Stimulated activated CD4-positive, alpha-beta T cell treated with anti-CD3 and anti-CD28 coated beads, Interleukin-12 subunit alpha, Interleukin-12 subunit beta, amount 100 ng/mL, for 24 hours (primary cell): ENCODE measurements around the gene SMOC2.
"Not testable (repeated sequence)": the region's sequence is repeated elsewhere in the genome, so short reads cannot be mapped to it uniquely, and the experiment has no call there.

ENCODE experiments used
- DNase-seq, 2 experiments: peaks; one replicate each; pipeline ENCODE4 v3.0.0-alpha.2; 2020; ENCODE audit warnings: low read depth in 2 of 2

The SMOC2 gene

DNA sequence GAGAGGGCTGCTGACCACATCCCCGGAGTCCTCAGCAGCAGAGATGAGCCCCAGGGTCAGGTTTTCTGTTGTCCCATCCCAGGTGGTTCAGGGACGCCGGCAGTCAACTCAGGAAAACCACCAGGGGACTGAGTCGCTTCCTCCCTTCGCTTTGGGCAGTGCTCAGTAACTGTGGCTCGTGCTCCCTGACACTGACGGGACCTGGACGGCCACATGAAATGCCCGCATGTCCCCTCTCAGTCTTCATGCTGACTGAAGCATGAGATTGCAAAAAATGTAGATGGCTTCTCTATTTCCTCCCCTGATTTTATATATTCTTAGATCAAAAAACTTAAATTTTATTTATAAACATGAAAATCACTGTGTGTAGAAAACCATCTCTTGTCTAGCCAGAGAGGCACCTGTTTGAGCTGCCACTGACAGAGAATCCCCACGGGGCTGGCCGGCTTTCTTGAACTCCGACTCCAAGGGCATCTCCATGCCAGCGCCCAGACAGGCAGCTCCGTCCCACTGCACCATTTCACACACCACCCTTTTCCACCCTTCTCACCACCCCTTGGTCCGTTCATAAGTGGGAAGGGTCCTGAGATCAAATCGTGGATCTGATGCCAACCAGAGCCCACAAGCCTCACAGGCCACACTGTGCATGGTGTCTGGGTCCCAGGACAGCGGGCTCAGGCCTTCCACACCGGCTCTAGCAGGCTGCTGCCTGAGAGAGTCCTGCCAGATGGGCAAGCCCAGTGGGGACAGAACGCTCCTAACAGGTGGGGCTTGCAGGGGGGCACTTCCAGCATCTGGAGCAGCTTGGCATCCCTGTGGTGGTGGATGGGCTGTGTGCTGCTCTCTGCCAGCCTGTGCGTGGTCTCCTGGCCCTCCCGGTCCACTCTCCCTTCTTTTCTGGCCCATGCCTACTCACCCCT, 98.2 kb downstream of the SMOC2 start:
- DNase-seq = no peak

DNA sequence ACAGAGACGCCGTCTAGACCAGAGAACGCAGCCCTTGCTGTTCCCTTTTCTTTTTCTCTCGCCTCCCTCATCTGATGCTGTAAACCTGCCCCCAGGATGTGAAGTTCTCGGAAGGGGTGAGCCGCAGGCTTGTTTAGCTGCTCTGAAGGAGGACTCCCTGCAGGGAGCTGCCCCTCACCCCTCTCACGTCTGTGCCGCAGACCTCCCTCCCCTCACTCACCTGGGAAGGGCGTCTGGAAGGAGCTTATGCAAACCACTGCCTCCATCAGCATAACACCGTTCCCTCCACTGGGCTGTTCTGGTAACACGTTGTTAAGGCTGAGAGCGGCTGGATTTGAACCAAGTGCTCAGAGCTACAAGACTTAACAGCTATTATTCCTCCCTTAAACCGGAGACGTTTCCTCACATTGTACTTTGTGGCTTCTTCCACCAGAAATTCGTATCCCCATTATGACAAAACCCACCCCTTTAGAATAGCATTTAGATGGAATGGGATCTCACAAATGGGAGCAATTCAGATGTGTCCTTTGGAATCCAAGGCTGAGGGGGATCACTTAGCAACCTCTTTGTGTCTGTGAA, 99.8 kb downstream of the SMOC2 start:
- DNase-seq = no peak

GRCh38 chr6:168541307-168541706, 100.3 kb downstream of the SMOC2 start:
- no peak for DNase-seq

DNA sequence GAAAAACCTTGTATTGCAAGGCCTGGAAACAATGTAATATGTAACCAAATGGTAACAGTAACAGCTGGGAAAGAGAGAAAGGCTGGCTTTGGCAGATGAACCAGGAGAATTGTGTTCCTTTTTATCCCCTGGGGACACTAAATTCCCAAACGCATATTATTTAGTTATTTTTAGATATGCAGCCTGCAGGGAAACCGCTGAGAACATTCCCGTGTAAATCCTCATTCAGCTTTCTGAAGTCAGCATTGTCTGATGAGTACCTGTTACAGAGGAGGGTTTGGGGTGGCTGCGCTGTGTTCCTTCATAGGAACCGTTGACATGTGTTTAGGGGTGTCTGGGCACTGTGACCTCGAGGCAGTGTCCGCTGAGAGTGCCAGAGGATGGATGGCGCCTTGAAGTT, 101.3 kb downstream of the SMOC2 start:
- no peak for DNase-seq

GRCh38 chr6:168545428-168545827, 104.4 kb downstream of the SMOC2 start:
- no peak for DNase-seq

DNA sequence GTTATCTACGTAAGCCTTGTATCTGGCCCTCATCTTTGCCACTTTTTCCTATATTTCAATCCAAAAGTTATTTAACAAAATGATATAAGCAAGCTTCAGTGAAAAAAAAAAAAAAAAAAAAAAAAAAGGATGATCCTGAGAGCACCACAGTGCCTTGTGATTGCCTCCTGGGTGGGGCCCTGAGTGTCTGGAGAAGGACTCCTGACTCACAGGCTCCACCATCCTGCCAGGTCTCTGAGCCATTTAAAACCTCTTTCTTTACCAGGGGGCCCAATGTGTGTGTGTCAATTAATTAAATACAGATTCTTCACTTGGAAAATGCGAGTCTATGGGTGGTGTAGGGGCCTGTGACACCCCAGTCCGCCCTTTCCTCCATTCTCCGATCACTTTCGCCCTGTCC, 105.2 kb downstream of the SMOC2 start:
- DNase-seq = no peak

- no peak for DNase-seq
Observed at GRCh38 chr6:168546730-168547129, 105.7 kb downstream of the SMOC2 start.

- no peak for DNase-seq
Observed at GRCh38 chr6:168550326-168550725, 109.3 kb downstream of the SMOC2 start.

DNA sequence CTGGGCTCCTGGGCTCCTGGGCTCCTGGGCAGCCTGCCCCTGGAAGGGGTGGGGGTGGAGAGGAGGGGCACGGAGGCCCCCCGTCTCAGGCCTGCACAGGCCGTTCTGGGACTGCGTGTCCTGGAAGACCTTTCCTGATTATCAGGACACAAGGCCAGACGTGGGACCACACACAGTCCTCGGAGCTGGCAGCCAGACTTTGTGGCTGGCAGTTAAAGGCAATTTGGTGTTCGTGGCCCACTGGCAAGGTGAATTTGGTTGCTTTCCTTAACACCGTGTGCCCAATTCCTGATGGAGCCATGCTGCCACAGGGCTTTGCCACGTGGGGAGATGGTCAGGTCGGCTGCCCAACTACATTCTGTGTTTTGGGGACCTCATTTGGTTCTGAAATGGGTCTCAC, 113.5 kb downstream of the SMOC2 start:
- no peak for DNase-seq

DNA sequence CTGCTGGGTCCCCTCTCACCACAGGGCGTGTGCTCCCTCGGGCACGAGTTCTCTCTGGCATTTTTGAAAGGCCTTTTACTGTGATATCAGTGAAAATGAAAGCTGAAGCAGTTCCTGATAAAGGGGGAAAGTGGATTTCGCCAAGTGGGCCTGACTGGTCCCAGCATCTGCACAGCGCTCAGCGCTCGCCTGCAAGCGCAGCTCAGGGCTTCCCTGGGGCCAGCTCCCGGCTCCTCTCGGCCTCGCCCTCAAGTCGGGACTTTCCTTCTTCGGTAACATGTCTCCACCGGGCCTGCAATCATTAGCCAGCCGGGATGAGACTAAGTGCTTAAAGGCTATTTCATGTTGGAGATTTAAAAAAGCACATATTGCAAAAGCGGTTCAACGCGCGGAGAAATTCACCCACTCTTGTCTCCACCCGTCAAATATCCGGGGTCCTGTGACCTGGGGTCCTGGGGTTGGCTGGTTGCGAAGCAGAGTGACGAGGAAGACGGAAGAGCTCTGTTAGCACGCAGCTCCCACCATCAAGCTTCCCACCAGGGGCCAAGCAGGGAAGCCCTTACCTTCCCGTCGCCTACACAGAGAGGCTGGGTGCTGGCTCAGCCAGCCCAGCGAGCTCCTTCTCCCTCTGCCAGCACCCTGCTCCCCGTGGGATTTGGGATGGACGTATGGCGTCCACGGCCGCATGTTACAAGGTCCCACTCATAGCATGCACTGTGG, 114.1 kb downstream of the SMOC2 start:
- no peak for DNase-seq

DNA sequence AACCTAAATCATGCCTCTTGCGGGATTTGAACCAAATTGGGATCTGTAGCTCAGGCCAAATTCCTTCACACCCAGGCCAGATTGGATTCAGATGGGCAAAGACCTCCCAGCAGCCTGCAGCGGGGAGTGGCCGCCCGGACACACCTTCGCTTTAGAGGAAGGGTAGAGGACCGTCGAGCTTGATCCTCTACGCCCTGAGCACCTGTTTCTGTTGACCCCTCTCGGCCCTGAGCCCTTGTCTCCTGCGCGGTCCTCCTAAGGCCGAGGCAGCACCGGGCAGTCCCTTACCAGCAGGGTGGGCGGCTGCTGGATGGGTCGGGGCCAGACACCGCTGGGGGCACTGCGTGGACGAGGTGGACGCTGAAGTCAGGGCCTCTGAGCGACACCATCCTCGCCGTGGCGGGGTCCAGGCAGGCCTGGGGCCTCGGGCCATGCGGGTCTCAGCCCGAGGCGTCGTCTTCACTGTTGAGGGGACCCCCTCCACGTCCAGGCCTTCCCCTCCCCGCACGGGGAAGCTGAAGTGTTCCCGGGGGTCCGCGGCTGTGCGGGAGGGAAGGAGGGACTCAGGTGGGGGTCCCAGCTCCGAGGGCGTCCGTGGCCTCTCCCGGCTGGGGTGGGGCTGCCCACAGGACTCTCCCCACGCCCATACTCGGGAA, 114.8 kb downstream of the SMOC2 start:
- no peak for DNase-seq

- no peak for DNase-seq
Observed at GRCh38 chr6:168557512-168557911, 116.5 kb downstream of the SMOC2 start.

- no peak for DNase-seq
Observed at GRCh38 chr6:168558686-168559085, 117.7 kb downstream of the SMOC2 start.

DNA sequence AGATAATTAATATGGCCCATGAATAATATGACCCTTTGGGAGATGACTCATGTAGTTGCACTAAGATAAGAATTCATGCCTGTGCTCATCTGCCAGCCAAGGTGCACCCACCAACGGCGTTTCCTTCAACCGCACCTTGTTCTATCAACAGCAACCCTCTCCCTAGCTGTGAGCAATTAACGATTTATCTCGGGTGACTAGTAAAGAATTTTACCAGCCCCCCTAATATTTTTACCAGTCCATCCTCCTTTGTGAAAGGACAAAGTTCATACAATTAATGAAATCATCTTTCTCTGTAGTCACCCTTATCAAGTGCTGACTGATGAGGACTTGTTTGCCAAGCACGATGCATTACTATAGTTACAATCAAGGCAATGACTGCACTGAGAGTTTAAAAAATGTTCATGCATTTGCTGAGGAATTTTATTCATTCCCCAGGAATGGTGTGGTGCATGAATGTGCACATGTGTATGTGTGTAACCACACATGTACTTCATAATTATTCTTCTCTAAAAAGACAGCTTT, 118.7 kb downstream of the SMOC2 start:
- DNase-seq = no peak

GRCh38 chr6:168560126-168560525, 119.1 kb downstream of the SMOC2 start:
- no peak for DNase-seq

DNA sequence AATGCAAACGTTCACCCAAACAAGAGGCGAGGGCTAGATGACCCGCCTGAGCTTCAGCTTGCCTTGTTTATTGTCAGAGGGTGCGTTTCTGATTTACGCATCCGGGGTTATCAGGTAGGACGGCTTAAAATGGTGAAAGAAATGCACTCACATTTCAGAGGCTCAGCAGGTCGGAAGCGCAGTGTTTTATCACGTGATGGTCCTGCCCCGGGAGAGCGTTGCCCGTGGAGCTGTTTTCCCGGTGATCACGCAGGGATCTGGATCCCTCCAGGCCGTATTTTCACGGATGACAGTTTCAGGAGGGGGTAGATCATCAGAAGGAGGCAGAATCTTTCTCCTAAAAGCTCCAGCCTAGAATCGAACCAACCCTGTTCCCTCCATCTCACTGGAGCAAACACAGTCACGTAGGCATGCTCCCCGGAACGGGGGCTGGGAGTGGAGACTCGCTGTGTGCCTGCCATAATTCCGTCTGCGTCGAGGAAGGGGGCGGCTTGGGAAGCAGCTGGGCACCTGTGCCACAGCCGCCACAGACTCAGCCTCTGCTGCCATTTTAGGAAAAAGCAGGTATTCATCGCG, 121.7 kb downstream of the SMOC2 start:
- no peak for DNase-seq

DNA sequence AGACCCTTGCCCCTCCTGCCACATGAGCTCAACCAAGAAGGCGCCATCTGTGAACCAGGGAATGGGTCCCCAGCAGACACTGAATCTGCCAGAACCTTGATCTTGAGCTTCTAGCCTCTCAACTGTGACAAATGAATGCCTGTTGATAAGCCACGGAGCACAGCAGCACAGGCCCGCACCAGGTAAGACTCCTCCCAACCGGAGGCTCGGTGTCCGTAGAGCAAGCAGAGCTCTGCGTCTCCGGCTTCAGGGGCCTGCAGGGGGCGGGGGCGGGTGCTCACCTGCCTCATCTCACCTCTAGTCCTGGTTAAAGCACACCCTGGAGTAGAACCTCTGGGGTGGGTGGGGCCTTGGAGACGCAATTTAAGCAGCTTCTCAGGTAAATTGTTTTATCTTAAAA, 122.7 kb downstream of the SMOC2 start:
- no peak for DNase-seq

DNA sequence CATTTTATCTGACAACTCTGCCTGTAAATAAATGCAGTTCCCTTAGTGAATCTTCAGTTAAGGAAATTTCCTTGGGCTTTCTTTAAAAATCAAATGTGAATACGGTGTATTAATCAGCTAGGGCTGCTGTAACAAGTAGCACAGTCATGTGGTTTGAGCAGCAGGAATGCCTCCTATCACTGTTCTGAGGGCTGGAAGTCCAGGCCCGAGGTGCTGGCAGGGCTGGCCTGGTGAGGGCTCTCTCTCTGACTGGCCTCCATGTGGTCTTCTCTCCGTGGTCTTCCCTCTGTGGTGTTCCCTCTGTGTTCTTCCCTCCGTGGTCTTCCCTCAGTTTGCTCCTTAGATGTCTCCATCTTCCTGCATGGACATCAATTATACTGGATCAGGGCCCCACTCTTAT, 124.1 kb downstream of the SMOC2 start:
- DNase-seq = no peak

GRCh38 chr6:168570211-168570610, 129.2 kb downstream of the SMOC2 start:
- DNase-seq = no peak

DNA sequence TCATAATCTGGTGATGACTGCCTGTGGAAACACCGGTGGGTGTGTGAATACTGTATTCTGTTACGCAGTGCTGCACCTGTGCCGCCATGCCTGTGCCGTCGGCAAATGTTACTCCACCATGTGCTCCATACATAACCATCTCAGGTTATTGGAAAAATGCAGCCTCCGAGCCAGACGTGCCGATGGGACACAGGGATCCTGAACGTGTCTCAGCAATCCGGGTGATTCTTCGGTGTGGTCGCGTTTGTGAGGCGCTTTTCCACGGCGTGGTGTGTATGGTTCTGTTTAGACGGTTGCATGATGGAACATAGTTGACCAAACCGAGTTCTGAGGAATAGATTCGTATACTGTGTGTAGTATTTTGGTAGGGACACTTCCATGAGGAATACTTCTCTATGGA, 130.3 kb downstream of the SMOC2 start:
- no peak for DNase-seq

- DNase-seq = not testable (repeated sequence)
Observed at GRCh38 chr6:168573276-168573835, 132.4 kb downstream of the SMOC2 start.
